Measurements from ENCODE around the gene APBB2. TPM values are rescaled to one million over a fixed set of nuclear protein-coding genes. Genes with fewer than 3 reads are reported as not detected.

The APBB2 gene
- total and polyA plus RNA-seq, 2 experiments from 2014 or later, result 24.1 to 61.0 TPM

DNA sequence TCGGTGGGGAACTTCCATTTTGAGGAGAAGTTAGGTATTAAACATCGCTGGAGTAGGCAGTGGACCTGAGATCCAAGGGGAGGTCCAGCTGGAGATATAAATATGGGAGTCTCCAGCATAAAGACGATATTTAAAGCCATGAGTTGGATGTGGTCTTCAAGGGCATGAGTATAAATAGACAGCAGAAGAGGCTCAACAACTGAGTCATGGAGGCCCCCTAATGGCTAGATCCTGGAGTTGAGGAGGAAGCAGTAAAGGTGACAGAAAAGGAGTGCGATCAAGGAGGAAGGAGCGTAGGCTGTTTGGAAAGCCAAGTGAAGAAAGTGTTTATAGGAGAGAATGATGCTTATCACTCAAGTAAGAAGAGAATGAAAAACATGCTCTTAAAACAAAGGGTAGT is 18.1 kb upstream of the APBB2 start:
- no peak overlapping the region for H3K4me3 ChIP-seq
- no peaks in the 10 kb centered on the region for H3K36me3 ChIP-seq (ENCODE audit: low read depth)
- no peaks in the 10 kb centered on the region for H3K27me3 ChIP-seq (replicated peaks; ENCODE audit: insufficient read depth)
- no peak overlapping the region for H3K9ac ChIP-seq
- H3K79me2 ChIP-seq (ENCODE audit: insufficient read depth), result no peaks in the 10 kb centered on the region
- in situ Hi-C loops (cut with MboI), result no loop called here
- H3K4me1 ChIP-seq (ENCODE audit: insufficient read depth), result no peaks in the 10 kb centered on the region
- H2AFZ ChIP-seq, result no peak overlapping the region
- H4K20me1 ChIP-seq (ENCODE audit: insufficient read depth), result no peaks in the 10 kb centered on the region
- no peaks in the 10 kb centered on the region for H3K9me2 ChIP-seq (ENCODE audit: insufficient read depth)
- H3F3A ChIP-seq (ENCODE audit: insufficient read depth), result no peaks in the 10 kb centered on the region
- no peak overlapping the region for H3K27ac ChIP-seq
- no peak for DNase-seq
- 73 to 77% methylated on average over 5 of the region's 5 CpGs for WGBS, 2 experiments (ENCODE audit: low coverage in 1 of 2, low lambda C conversion rate in 2 of 2, missing lambda C conversion rate in 2 of 2)
- TF ChIP-seq EZH2 (IDR thresholded peaks at IDR 0.05; ENCODE audit: insufficient read depth, poor library complexity, severe bottlenecking) (no peak), EZH2phosphoT487 (IDR thresholded peaks at IDR 0.05; ENCODE audit: insufficient read depth, low read depth) (no peak)
- no peaks in the 10 kb centered on the region for H3K9me3 ChIP-seq (ENCODE audit: low read depth)
- no peak overlapping the region for H3K4me2 ChIP-seq (ENCODE audit: unreplicated experiment)

- H3K9me3 ChIP-seq (ENCODE audit: low read depth), result no peaks in the 10 kb centered on the region
- no peak overlapping the region for H3K27ac ChIP-seq
- H2AFZ ChIP-seq, result no peak overlapping the region
- no peak overlapping the region for H3K9ac ChIP-seq
- H3F3A ChIP-seq (ENCODE audit: insufficient read depth), result no peaks in the 10 kb centered on the region
- 62 to 72% methylated on average over 4 of the region's 4 CpGs for WGBS, 2 experiments (ENCODE audit: low coverage in 1 of 2, low lambda C conversion rate in 2 of 2, missing lambda C conversion rate in 2 of 2)
- H4K20me1 ChIP-seq (ENCODE audit: insufficient read depth), result no peaks in the 10 kb centered on the region
- H3K4me2 ChIP-seq (ENCODE audit: unreplicated experiment), result no peak overlapping the region
- H3K36me3 ChIP-seq (ENCODE audit: low read depth), result no peaks in the 10 kb centered on the region
- no peak overlapping the region for H3K4me3 ChIP-seq
- no peaks in the 10 kb centered on the region for H3K9me2 ChIP-seq (ENCODE audit: insufficient read depth)
- TF ChIP-seq EZH2 (IDR thresholded peaks at IDR 0.05; ENCODE audit: insufficient read depth, poor library complexity, severe bottlenecking), result no peak
- in situ Hi-C loops (cut with MboI), result no loop called here
- H3K27me3 ChIP-seq (replicated peaks; ENCODE audit: insufficient read depth), result no peaks in the 10 kb centered on the region
- DNase-seq, result no peak
- no peaks in the 10 kb centered on the region for H3K4me1 ChIP-seq (ENCODE audit: insufficient read depth)
- H3K79me2 ChIP-seq (ENCODE audit: insufficient read depth), result no peaks in the 10 kb centered on the region
Measured at GRCh38 chr4:41227902-41228301, 13.6 kb upstream of the APBB2 start.

- 92 to 93% methylated on average over 4 of the region's 4 CpGs for WGBS, 2 experiments (ENCODE audit: low coverage in 1 of 2, low lambda C conversion rate in 2 of 2, missing lambda C conversion rate in 2 of 2)
- TF ChIP-seq EZH2phosphoT487 (IDR thresholded peaks at IDR 0.05; ENCODE audit: insufficient read depth, low read depth) (no peak), EZH2 (IDR thresholded peaks at IDR 0.05; ENCODE audit: insufficient read depth, poor library complexity, severe bottlenecking) (no peak)
- H3K4me1 ChIP-seq (ENCODE audit: insufficient read depth), result peaks cover 3% of the 10 kb centered on the region; the same call in 1 of the 2 replicates
- H3K27me3 ChIP-seq (replicated peaks; ENCODE audit: insufficient read depth), result no peaks in the 10 kb centered on the region
- no peak overlapping the region for H3K9ac ChIP-seq
- in situ Hi-C loops (cut with MboI), result no loop called here
- H3K4me3 ChIP-seq, result no peak overlapping the region
- H3K9me3 ChIP-seq (ENCODE audit: low read depth), result no peaks in the 10 kb centered on the region
- H3F3A ChIP-seq (ENCODE audit: insufficient read depth), result peaks cover 3% of the 10 kb centered on the region
- DNase-seq, result no peak
- no peak overlapping the region for H3K27ac ChIP-seq
- H2AFZ ChIP-seq, result no peak overlapping the region
- H3K36me3 ChIP-seq (ENCODE audit: low read depth), result no peaks in the 10 kb centered on the region
- no peaks in the 10 kb centered on the region for H3K9me2 ChIP-seq (ENCODE audit: insufficient read depth)
- no peak overlapping the region for H3K4me2 ChIP-seq (ENCODE audit: unreplicated experiment)
- no peaks in the 10 kb centered on the region for H4K20me1 ChIP-seq (ENCODE audit: insufficient read depth)
- H3K79me2 ChIP-seq (ENCODE audit: insufficient read depth), result no peaks in the 10 kb centered on the region
Measured at GRCh38 chr4:41221850-41222645, 7.7 kb upstream of the APBB2 start.

DNA sequence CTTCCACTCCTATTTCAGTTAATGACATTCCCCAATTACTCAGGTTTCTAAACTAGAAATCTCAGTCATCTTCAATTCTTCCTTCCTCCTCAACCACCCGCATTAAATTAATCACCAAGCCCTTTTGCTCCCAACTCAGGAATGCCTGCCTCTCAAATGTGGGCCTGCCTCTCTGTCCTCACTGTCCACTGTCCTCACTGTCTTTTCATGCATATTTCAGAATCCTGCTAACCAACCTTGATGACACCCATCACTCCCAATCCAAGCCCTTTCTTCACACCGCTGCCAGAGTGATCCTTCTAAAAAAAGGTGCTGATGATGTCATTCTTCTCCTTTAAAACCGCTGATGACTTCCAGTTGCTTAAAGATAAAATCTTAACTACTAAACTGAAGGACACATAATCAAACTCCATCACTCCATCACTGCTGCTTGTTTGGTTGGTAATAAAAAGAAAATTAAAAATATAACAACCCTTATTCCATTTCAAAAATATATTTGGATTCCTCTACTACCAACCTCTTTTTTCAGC is 5.1 kb upstream of the APBB2 start:
- no peak overlapping the region for H2AFZ ChIP-seq

More for the DNA sequence above, 5.1 kb upstream of the APBB2 start:
- Histone ChIP-seq H3K79me2 (ENCODE audit: insufficient read depth) (no peaks in the 10 kb centered on the region), H3K4me1 (ENCODE audit: insufficient read depth) (peaks cover 5% of the 10 kb centered on the region; the same call in 1 of the 2 replicates), H3K27me3 (replicated peaks; ENCODE audit: insufficient read depth) (no peaks in the 10 kb centered on the region), H3K9me3 (ENCODE audit: low read depth) (no peaks in the 10 kb centered on the region), H3K4me3 (no peak overlapping the region), H3K36me3 (ENCODE audit: low read depth) (no peaks in the 10 kb centered on the region), H3K9me2 (ENCODE audit: insufficient read depth) (no peaks in the 10 kb centered on the region), H3K4me2 (ENCODE audit: unreplicated experiment) (no peak overlapping the region), H3F3A (ENCODE audit: insufficient read depth) (peaks cover 13% of the 10 kb centered on the region), H4K20me1 (ENCODE audit: insufficient read depth) (no peaks in the 10 kb centered on the region), H3K27ac (no peak overlapping the region), H3K9ac (no peak overlapping the region)
- in situ Hi-C loops (cut with MboI), result loop anchor here (10.0 kb wide), 2 partner anchors 245 to 295 kb away; no protein-coding TSS in a partner anchor
- DNase-seq, result no peak
- WGBS, 2 experiments (ENCODE audit: low coverage in 1 of 2, low lambda C conversion rate in 2 of 2, missing lambda C conversion rate in 2 of 2), result 78 to 81% methylated on average over 3 of the region's 3 CpGs
- TF ChIP-seq EZH2phosphoT487 (IDR thresholded peaks at IDR 0.05; ENCODE audit: insufficient read depth, low read depth) (no peak), EZH2 (IDR thresholded peaks at IDR 0.05; ENCODE audit: insufficient read depth, poor library complexity, severe bottlenecking) (no peak)
